SK-N-SH treated with all-trans-retinoic acid at 6 μM for 48 hours (cell line): ENCODE measurements around the gene ARL4D.

Source experiments
- ARNTL ChIP-seq: fragments of 450-650 bp; formaldehyde crosslinking; IDR thresholded peaks from 2 replicates; pipeline ENCODE4 v1.5.0; 2020; ENCODE audit warnings: low read depth, mild to moderate bottlenecking, moderate library complexity, borderline replicate concordance
- CREB5 ChIP-seq: fragments of 250-450 bp; sonication (Bioruptor Pico); IDR thresholded peaks from 2 replicates; pipeline ENCODE4 v1.5.1; 2020; ENCODE audit warnings: low read depth, mild to moderate bottlenecking, moderate library complexity
- OSR1 ChIP-seq: fragments of 250-450 bp; sonication (Bioruptor Pico); IDR thresholded peaks from 2 replicates; pipeline ENCODE4 v1.8.0; 2022; ENCODE audit warnings: moderate library complexity, mild to moderate bottlenecking, inconsistent platforms
- PPARA ChIP-seq: fragments of 250-450 bp; sonication (Bioruptor Pico); IDR thresholded peaks from 2 replicates; pipeline ENCODE4 v1.5.0; 2020; ENCODE audit warnings: mild to moderate bottlenecking, borderline replicate concordance
- TCF4 ChIP-seq: fragments of 250-450 bp; sonication (Bioruptor Pico); IDR thresholded peaks from 2 replicates; pipeline ENCODE4 v1.8.0; 2021; ENCODE audit warnings: mild to moderate bottlenecking, moderate library complexity, borderline replicate concordance
- TOX ChIP-seq: fragments of 250-450 bp; sonication (Bioruptor Pico); IDR thresholded peaks from 2 replicates; pipeline ENCODE4 v1.8.0; 2021; ENCODE audit warnings: mild to moderate bottlenecking, moderate library complexity, borderline replicate concordance
- ZC3H10 ChIP-seq: fragments of 250-450 bp; sonication (Bioruptor Pico); IDR thresholded peaks from 2 replicates; pipeline ENCODE4 v1.5.1; 2021; ENCODE audit warnings: mild to moderate bottlenecking, moderate library complexity
- ZFP3 ChIP-seq: fragments of 250-450 bp; sonication (Bioruptor Pico); IDR thresholded peaks from 2 replicates; pipeline ENCODE4 v1.5.0; 2020; ENCODE audit warnings: mild to moderate bottlenecking, moderate library complexity
- ZFP30 ChIP-seq: fragments of 450-650 bp; formaldehyde crosslinking; IDR thresholded peaks from 2 replicates; pipeline ENCODE4 v1.5.0; 2022; ENCODE audit warnings: mild to moderate bottlenecking, moderate library complexity
- ZNF70 ChIP-seq: fragments of 450-650 bp; formaldehyde crosslinking; IDR thresholded peaks from 2 replicates; pipeline ENCODE4 v1.5.0; 2020; ENCODE audit warnings: mild to moderate bottlenecking, moderate library complexity
- ZNF8 ChIP-seq: fragments of 450-650 bp; formaldehyde crosslinking; IDR thresholded peaks from 2 replicates; pipeline ENCODE4 v1.5.0; 2020; ENCODE audit warnings: mild to moderate bottlenecking, moderate library complexity
- TF ChIP-seq, protein P1 (sequence below): fragments of 250-450 bp; sonication (Bioruptor Pico); IDR thresholded peaks from 2 replicates; pipeline ENCODE4 v1.8.0; 2020; ENCODE audit warnings: mild to moderate bottlenecking, moderate library complexity, borderline replicate concordance

- TF ChIP-seq OSR1 (no peak), PPARA (CRISPR knock-in tag) (no peak), ZFP3 (CRISPR knock-in tag) (no peak), TOX (no peak), ARNTL (CRISPR knock-in tag) (no peak), ZFP30 (CRISPR knock-in tag) (no peak), ZNF8 (CRISPR knock-in tag) (no peak), TCF4 (no peak), ZNF70 (CRISPR knock-in tag) (no peak), ZC3H10 (CRISPR knock-in tag) (no peak), CREB5 (CRISPR knock-in tag) (no peak)
- TF ChIP-seq, protein P1, sequence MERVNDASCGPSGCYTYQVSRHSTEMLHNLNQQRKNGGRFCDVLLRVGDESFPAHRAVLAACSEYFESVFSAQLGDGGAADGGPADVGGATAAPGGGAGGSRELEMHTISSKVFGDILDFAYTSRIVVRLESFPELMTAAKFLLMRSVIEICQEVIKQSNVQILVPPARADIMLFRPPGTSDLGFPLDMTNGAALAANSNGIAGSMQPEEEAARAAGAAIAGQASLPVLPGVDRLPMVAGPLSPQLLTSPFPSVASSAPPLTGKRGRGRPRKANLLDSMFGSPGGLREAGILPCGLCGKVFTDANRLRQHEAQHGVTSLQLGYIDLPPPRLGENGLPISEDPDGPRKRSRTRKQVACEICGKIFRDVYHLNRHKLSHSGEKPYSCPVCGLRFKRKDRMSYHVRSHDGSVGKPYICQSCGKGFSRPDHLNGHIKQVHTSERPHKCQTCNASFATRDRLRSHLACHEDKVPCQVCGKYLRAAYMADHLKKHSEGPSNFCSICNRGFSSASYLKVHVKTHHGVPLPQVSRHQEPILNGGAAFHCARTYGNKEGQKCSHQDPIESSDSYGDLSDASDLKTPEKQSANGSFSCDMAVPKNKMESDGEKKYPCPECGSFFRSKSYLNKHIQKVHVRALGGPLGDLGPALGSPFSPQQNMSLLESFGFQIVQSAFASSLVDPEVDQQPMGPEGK = no peak
Observed at GRCh38 chr17:43443381-43443780, 44.6 kb downstream of the ARL4D start.
